ENCODE measurements around the gene PIM3. TPM values are rescaled to one million over a fixed set of nuclear protein-coding genes. Genes with fewer than 3 reads are reported as not detected.

PIM3 gene
- total and polyA plus RNA-seq, 4 donors, result 14.5 to 44.0 (median 28.1) TPM

GRCh38 chr22:49942565-49943404 lies 17.8 kb upstream of the PIM3 start:
- H3K36me3 ChIP-seq (ENCODE audit: control insufficient read depth in 4 of 4, insufficient read depth in 3 of 4, low read depth in 1 of 4, low read length in 3 of 4), result no peaks in the 10 kb centered on the region
- TF ChIP-seq FOXA1 (IDR thresholded peaks at IDR 0.05) (no peak), SP1 (IDR thresholded peaks at IDR 0.05) (no peak), RAD21 (IDR thresholded peaks at IDR 0.05) (no peak), ATF3 (IDR thresholded peaks at IDR 0.05) (no peak), HNF4A (conservative IDR thresholded peaks at IDR 0.05) (no peak), TAF1 (conservative IDR thresholded peaks at IDR 0.05) (no peak), JUND (IDR thresholded peaks at IDR 0.05) (no peak)
- no peaks in the 10 kb centered on the region for H3K27me3 ChIP-seq (ENCODE audit: control insufficient read depth in 4 of 4, insufficient read depth in 4 of 4, low read length in 3 of 4)
- 92% methylated on average over 21 of the region's 21 CpGs for WGBS
- no peak overlapping the region for H3K27ac ChIP-seq (ENCODE audit: low read depth in 1 of 2, low read length in 2 of 2)
- no peak overlapping the region for H3K4me3 ChIP-seq (ENCODE audit: low read depth in 1 of 3, low read length in 3 of 3)
- no peak for DNase-seq (ENCODE audit: low spot score)
- no peak overlapping the region for H3K9ac ChIP-seq (ENCODE audit: low read depth in 1 of 2, low read length in 2 of 2)
- H3K4me1 ChIP-seq (ENCODE audit: control insufficient read depth in 4 of 4, insufficient read depth in 4 of 4, low read length in 3 of 4), result peaks cover 2 to 22% (median 18%) of the 10 kb centered on the region in 4 donors
- no peaks in the 10 kb centered on the region for H3K9me3 ChIP-seq (ENCODE audit: control insufficient read depth in 4 of 4, low read length in 3 of 4)

- H3K9ac ChIP-seq (ENCODE audit: low read depth in 1 of 2, low read length in 2 of 2), result no peak overlapping the region
- H3K27me3 ChIP-seq (ENCODE audit: control insufficient read depth in 4 of 4, insufficient read depth in 4 of 4, low read length in 3 of 4), result no peaks in the 10 kb centered on the region
- no peak for DNase-seq (ENCODE audit: low spot score)
- TF ChIP-seq RAD21 (IDR thresholded peaks at IDR 0.05) (no peak), JUND (IDR thresholded peaks at IDR 0.05) (no peak), TAF1 (conservative IDR thresholded peaks at IDR 0.05) (no peak), ATF3 (IDR thresholded peaks at IDR 0.05) (no peak), HNF4A (conservative IDR thresholded peaks at IDR 0.05) (no peak), SP1 (IDR thresholded peaks at IDR 0.05) (no peak), FOXA1 (IDR thresholded peaks at IDR 0.05) (no peak), EGR1 (IDR thresholded peaks at IDR 0.05; ENCODE audit: low read depth in 2 of 2) (no peak), CTCF (IDR thresholded peaks at IDR 0.05; ENCODE audit: low read depth, low read length, missing input control) (no peak), HNF4G (IDR thresholded peaks at IDR 0.05) (no peak), YY1 (IDR thresholded peaks at IDR 0.05) (no peak)
- TF ChIP-seq, protein P1, sequence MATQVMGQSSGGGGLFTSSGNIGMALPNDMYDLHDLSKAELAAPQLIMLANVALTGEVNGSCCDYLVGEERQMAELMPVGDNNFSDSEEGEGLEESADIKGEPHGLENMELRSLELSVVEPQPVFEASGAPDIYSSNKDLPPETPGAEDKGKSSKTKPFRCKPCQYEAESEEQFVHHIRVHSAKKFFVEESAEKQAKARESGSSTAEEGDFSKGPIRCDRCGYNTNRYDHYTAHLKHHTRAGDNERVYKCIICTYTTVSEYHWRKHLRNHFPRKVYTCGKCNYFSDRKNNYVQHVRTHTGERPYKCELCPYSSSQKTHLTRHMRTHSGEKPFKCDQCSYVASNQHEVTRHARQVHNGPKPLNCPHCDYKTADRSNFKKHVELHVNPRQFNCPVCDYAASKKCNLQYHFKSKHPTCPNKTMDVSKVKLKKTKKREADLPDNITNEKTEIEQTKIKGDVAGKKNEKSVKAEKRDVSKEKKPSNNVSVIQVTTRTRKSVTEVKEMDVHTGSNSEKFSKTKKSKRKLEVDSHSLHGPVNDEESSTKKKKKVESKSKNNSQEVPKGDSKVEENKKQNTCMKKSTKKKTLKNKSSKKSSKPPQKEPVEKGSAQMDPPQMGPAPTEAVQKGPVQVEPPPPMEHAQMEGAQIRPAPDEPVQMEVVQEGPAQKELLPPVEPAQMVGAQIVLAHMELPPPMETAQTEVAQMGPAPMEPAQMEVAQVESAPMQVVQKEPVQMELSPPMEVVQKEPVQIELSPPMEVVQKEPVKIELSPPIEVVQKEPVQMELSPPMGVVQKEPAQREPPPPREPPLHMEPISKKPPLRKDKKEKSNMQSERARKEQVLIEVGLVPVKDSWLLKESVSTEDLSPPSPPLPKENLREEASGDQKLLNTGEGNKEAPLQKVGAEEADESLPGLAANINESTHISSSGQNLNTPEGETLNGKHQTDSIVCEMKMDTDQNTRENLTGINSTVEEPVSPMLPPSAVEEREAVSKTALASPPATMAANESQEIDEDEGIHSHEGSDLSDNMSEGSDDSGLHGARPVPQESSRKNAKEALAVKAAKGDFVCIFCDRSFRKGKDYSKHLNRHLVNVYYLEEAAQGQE (IDR thresholded peaks at IDR 0.05), result no peak
- TF ChIP-seq, protein P2, sequence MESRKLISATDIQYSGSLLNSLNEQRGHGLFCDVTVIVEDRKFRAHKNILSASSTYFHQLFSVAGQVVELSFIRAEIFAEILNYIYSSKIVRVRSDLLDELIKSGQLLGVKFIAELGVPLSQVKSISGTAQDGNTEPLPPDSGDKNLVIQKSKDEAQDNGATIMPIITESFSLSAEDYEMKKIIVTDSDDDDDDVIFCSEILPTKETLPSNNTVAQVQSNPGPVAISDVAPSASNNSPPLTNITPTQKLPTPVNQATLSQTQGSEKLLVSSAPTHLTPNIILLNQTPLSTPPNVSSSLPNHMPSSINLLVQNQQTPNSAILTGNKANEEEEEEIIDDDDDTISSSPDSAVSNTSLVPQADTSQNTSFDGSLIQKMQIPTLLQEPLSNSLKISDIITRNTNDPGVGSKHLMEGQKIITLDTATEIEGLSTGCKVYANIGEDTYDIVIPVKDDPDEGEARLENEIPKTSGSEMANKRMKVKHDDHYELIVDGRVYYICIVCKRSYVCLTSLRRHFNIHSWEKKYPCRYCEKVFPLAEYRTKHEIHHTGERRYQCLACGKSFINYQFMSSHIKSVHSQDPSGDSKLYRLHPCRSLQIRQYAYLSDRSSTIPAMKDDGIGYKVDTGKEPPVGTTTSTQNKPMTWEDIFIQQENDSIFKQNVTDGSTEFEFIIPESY (IDR thresholded peaks at IDR 0.05), result no peak
- H3K27ac ChIP-seq (ENCODE audit: low read depth in 1 of 2, low read length in 2 of 2), result no peak overlapping the region
- no peaks in the 10 kb centered on the region for H3K36me3 ChIP-seq (ENCODE audit: control insufficient read depth in 4 of 4, insufficient read depth in 3 of 4, low read depth in 1 of 4, low read length in 3 of 4)
- H3K4me3 ChIP-seq (ENCODE audit: low read depth in 1 of 3, low read length in 3 of 3), result peak overlapping the region in 1 of 3 donors; percentile 63
- H3K9me3 ChIP-seq (ENCODE audit: control insufficient read depth in 4 of 4, low read length in 3 of 4), result no peaks in the 10 kb centered on the region
- peaks cover 2 to 21% (median 18%) of the 10 kb centered on the region in 4 donors for H3K4me1 ChIP-seq (ENCODE audit: control insufficient read depth in 4 of 4, insufficient read depth in 4 of 4, low read length in 3 of 4)
- 90% methylated on average over 11 of the region's 11 CpGs for WGBS
These were observed 17.2 kb upstream of the PIM3 start for GRCh38 chr22:49943405-49943765.
